ENCODE measurements around the gene DCAF11. TPM values are rescaled to one million over a fixed set of nuclear protein-coding genes. Genes with fewer than 3 reads are reported as not detected.

DCAF11 gene
- total and polyA plus RNA-seq, 2 of the 13 experiments (the other 11 are each of a cell fraction or from before 2014, with no cell fraction given), result 150 to 257 TPM

GRCh38 chr14:24135834-24136683 is 21.5 kb downstream of the DCAF11 start, which contains the start of gene PSME1 (continued):
- peak; percentile 54; the same call in 1 of the 2 replicates for TF ChIP-seq ZNF263 (CRISPR knock-in tag; IDR thresholded peaks at IDR 0.05)
- TF ChIP-seq ZNF629 (CRISPR knock-in tag; conservative IDR thresholded peaks at IDR 0.05), result 0 out of 2 replicates have a peak, but pooled peaks have one; percentile 7
- TF ChIP-seq RARG (CRISPR knock-in tag; IDR thresholded peaks at IDR 0.05; ENCODE audit: low read depth), result no peak
- no peak for TF ChIP-seq ZNF841 (CRISPR knock-in tag; IDR thresholded peaks at IDR 0.05; ENCODE audit: borderline replicate concordance)
- no peak for TF ChIP-seq DDIT3 (CRISPR knock-in tag; IDR thresholded peaks at IDR 0.05)
- peak; percentile 73 for TF ChIP-seq FOXA3 (CRISPR knock-in tag; IDR thresholded peaks at IDR 0.05)
- TF ChIP-seq KIAA2018 (CRISPR knock-in tag; IDR thresholded peaks at IDR 0.05; ENCODE audit: borderline replicate concordance), result peak; percentile 19; the same call in 1 of the 2 replicates
- TF ChIP-seq TRAFD1 (CRISPR knock-in tag; IDR thresholded peaks at IDR 0.05; ENCODE audit: borderline replicate concordance), result no peak; the same call in 1 of the 2 replicates
- TF ChIP-seq TFDP2 (CRISPR knock-in tag; IDR thresholded peaks at IDR 0.05), result peak; percentile 90
- no peak for TF ChIP-seq SATB2 (CRISPR knock-in tag; IDR thresholded peaks at IDR 0.05)
- TF ChIP-seq TAF1 (CRISPR knock-in tag; IDR thresholded peaks at IDR 0.05), result peak; percentile 86
- peak; percentile 82; the same call in 1 of the 2 replicates for TF ChIP-seq ZNF337 (CRISPR knock-in tag; IDR thresholded peaks at IDR 0.05; ENCODE audit: borderline replicate concordance, low read depth)
- TF ChIP-seq MLX (CRISPR knock-in tag; IDR thresholded peaks at IDR 0.05), result peak; percentile 61; the same call in 1 of the 2 replicates
- peak; percentile 81 for TF ChIP-seq YY1 (IDR thresholded peaks at IDR 0.05; ENCODE audit: insufficient read depth, insufficient replicate concordance, low read depth, low read length)
- no peak for TF ChIP-seq ZMYM2 (CRISPR knock-in tag; IDR thresholded peaks at IDR 0.05)
- TF ChIP-seq NFRKB (IDR thresholded peaks at IDR 0.05), result no peak
